A673 (cell line): ENCODE measurements around the gene MIOS. TPM values are rescaled to one million over a fixed set of nuclear protein-coding genes. Genes with fewer than 3 reads are reported as not detected.

Source experiments
- BruUV-seq: library from RNA; stranded (reverse); fragments of 400-500 nt; replicated peaks from 2 replicates; lab custom pipeline; 2021; lab: Mats Ljungman, UMichigan
- CTCF ChIA-PET: fragments of 300-600 bp; sonication (Branson Sonifier 250); formaldehyde crosslinking; loops from one replicate; lab custom pipeline; 2022; ENCODE audit warnings: antibody characterized with exemption; lab: Charles Lee
- POLR2A ChIA-PET: fragments of 300-600 bp; sonication (Branson Sonifier 250); formaldehyde crosslinking; loops from one replicate; lab custom pipeline; 2022; ENCODE audit warnings: antibody characterized with exemption; ENCODE audit not compliant: low non-redundant PET; lab: Charles Lee
- DNase-seq: peaks from one replicate; pipeline ENCODE4 v3.0.0-alpha.2; 2015; ENCODE audit warnings: low spot score
- H3K27ac ChIP-seq: fragments of 200-600 bp; sonication (generic); 2 replicates; pipeline ENCODE4 v1.5.1; 2016; ENCODE audit warnings: mixed run types, low read depth, mild to moderate bottlenecking, mixed read lengths, antibody characterized with exemption, low read length; ENCODE audit not compliant: poor library complexity, severe bottlenecking
- H3K27me3 ChIP-seq: fragments of 200-600 bp; sonication (generic); replicated peaks from 2 replicates; pipeline ENCODE4 v1.6.1; 2017; ENCODE audit warnings: mixed run types, low read depth, mild to moderate bottlenecking, mixed read lengths, antibody characterized with exemption, low read length; ENCODE audit not compliant: insufficient read depth, poor library complexity
- H3K36me3 ChIP-seq: fragments of 200-600 bp; sonication (generic); 2 replicates; pipeline ENCODE4 v1.6.1; 2016; ENCODE audit warnings: mixed run types, mild to moderate bottlenecking, mixed read lengths, antibody characterized with exemption, low read length; ENCODE audit not compliant: insufficient read depth, poor library complexity, severe bottlenecking
- H3K4me1 ChIP-seq: fragments of 200-600 bp; sonication (generic); 2 replicates; pipeline ENCODE4 v1.6.1; 2017; ENCODE audit warnings: mixed run types, mild to moderate bottlenecking, mixed read lengths, antibody characterized with exemption, low read length; ENCODE audit not compliant: insufficient read depth, poor library complexity, severe bottlenecking
- H3K4me3 ChIP-seq: fragments of 200-600 bp; sonication (generic); 2 replicates; pipeline ENCODE4 v1.5.1; 2016; ENCODE audit warnings: low read depth, mixed run types, mild to moderate bottlenecking, mixed read lengths, low read length; ENCODE audit not compliant: poor library complexity, severe bottlenecking
- H3K9me3 ChIP-seq: fragments of 200-600 bp; sonication (generic); 2 replicates; pipeline ENCODE4 v1.6.1; 2016; ENCODE audit warnings: mixed run types, low read depth, mild to moderate bottlenecking, mixed read lengths, antibody characterized with exemption, low read length; ENCODE audit not compliant: poor library complexity, severe bottlenecking
- EZH2 ChIP-seq: fragments of 200-600 bp; sonication (generic); IDR thresholded peaks from 2 replicates; pipeline ENCODE4 v1.6.1; 2017; ENCODE audit warnings: borderline replicate concordance, low read depth, mild to moderate bottlenecking, mixed read lengths, antibody characterized with exemption, low read length; ENCODE audit not compliant: poor library complexity, severe bottlenecking
- intact Hi-C: fragments of 100-400 bp; cut with micrococcal nuclease; formaldehyde crosslinking; loops from one replicate; pipeline ENCODE4 v1.10.0; 2022; ENCODE audit not compliant: unreplicated experiment
- total RNA-seq: library from RNA; stranded (reverse); gene quantifications from 2 replicates; pipeline ENCODE4 v1.2.3, GENCODE V29; 2021
- TF ChIP-seq, protein P1 (sequence below): fragments of 300-800, 200-600 bp; sonication (generic); conservative IDR thresholded peaks from 2 replicates; pipeline ENCODE4 v1.5.1; 2017; ENCODE audit warnings: low read depth, mild to moderate bottlenecking, antibody characterized with exemption, low read length, moderate library complexity, mixed read lengths

MIOS gene
- total RNA-seq, 1 experiment from 2014 or later = 19.2 TPM

DNA sequence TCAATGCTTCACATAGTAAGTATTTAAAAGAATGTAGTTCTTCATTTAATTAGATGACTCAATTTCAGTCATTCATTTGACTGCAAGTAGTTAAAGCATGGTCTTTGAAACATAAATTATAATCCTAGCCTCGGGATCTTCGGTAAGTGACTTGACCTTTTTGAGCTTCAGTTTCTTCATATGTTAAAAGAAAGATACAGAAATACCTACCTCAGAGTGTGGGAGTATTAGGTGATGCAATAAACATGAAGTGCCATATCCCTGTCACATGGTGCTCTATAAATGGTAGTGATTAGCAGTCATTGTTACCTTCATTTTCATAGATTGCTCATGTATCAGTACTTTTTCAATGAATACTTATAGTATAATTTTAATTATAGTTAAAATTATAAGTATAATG, 42.6 kb downstream of the MIOS start:
- intact Hi-C loops = no loop called here

DNA sequence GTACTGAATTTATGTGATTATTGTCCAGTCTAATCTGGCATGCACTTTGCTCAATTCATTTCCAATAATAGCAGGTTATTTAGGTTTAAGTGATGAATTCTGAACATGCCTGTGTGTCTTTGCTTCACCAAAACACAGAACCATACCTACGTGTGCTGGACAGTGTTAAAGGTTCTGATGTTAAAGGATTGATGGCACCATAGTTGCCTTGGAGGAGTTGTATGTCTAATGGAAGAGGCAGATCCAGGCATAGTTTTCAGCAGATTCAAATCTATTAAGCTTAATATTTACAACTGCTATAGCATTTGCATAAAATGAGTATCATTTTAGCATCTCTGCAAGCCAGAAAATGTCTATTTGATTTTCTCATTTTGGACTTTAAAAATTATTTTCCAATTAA, 45.8 kb downstream of the MIOS start:
- Histone ChIP-seq H3K36me3 (no peaks in the 10 kb centered on the region), H3K4me3 (no peak overlapping the region), H3K9me3 (no peaks in the 10 kb centered on the region), H3K4me1 (no peaks in the 10 kb centered on the region), H3K27ac (no peak overlapping the region), H3K27me3 (no peaks in the 10 kb centered on the region)
- TF ChIP-seq EZH2 = no peak
- TF ChIP-seq, protein P1, sequence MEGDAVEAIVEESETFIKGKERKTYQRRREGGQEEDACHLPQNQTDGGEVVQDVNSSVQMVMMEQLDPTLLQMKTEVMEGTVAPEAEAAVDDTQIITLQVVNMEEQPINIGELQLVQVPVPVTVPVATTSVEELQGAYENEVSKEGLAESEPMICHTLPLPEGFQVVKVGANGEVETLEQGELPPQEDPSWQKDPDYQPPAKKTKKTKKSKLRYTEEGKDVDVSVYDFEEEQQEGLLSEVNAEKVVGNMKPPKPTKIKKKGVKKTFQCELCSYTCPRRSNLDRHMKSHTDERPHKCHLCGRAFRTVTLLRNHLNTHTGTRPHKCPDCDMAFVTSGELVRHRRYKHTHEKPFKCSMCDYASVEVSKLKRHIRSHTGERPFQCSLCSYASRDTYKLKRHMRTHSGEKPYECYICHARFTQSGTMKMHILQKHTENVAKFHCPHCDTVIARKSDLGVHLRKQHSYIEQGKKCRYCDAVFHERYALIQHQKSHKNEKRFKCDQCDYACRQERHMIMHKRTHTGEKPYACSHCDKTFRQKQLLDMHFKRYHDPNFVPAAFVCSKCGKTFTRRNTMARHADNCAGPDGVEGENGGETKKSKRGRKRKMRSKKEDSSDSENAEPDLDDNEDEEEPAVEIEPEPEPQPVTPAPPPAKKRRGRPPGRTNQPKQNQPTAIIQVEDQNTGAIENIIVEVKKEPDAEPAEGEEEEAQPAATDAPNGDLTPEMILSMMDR = no peak
- ChIA-PET CTCF (no interaction called here), POLR2A (no interaction called here)
- no peak for DNase-seq
- intact Hi-C loops = no loop called here
- no TSS peak for BruUV-seq

More for the DNA sequence above, 42.6 kb downstream of the MIOS start:
- no TSS peak for BruUV-seq
- no peaks in the 10 kb centered on the region for H3K27me3 ChIP-seq
- no peak for DNase-seq
- ChIA-PET POLR2A (no interaction called here), CTCF (no interaction called here)
- H3K9me3 ChIP-seq = no peaks in the 10 kb centered on the region
- H3K4me1 ChIP-seq = no peaks in the 10 kb centered on the region
- no peak for TF ChIP-seq EZH2
- TF ChIP-seq, protein P1 = no peak
- no peak overlapping the region for H3K27ac ChIP-seq
- no peak overlapping the region for H3K4me3 ChIP-seq
- H3K36me3 ChIP-seq = no peaks in the 10 kb centered on the region

DNA sequence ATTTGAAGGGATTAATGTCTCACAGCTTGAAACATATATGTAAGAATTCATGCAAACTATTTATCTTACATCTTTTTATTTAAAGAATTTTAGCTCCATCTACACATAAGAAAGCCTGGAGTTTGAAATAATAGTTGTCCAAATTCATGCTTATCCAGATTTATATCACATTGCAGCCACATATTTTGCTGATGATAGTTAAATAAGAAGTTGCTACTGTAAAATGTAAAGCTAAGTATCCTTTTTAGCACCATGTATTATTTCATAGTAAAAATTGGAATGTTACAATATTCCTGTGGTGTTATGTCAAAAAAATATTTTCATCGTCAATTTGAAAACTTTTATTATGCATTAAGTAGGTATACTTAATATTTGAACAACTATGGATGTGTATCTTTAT, 46.5 kb downstream of the MIOS start:
- no TSS peak for BruUV-seq
- CTCF ChIA-PET = no interaction called here
- Histone ChIP-seq H3K27me3 (no peaks in the 10 kb centered on the region), H3K9me3 (no peaks in the 10 kb centered on the region), H3K4me1 (no peaks in the 10 kb centered on the region), H3K4me3 (no peak overlapping the region), H3K27ac (no peak overlapping the region), H3K36me3 (no peaks in the 10 kb centered on the region)
- no peak for DNase-seq
- POLR2A ChIA-PET = no interaction called here
- intact Hi-C loops = no loop called here
- TF ChIP-seq, protein P1 = no peak
- TF ChIP-seq EZH2 = no peak
